PC-9 (cell line): ENCODE results near the gene MYBBP1A. TPM values are rescaled to one million over a fixed set of nuclear protein-coding genes. Genes with fewer than 3 reads are reported as not detected.

Experiments
- BruUV-seq: library from RNA; stranded (reverse); fragments of 400-500 nt; replicated peaks from 2 replicates; lab custom pipeline; 2021; lab: Mats Ljungman, UMichigan
- CTCF ChIA-PET: fragments of 300-600 bp; sonication (Branson Sonifier 250); formaldehyde crosslinking; loops from one replicate; lab custom pipeline; 2022; ENCODE audit warnings: antibody characterized with exemption; lab: Charles Lee
- POLR2A ChIA-PET: fragments of 300-600 bp; sonication (Branson Sonifier 250); formaldehyde crosslinking; loops from one replicate; lab custom pipeline; 2022; ENCODE audit warnings: antibody characterized with exemption; ENCODE audit not compliant: unreplicated experiment; lab: Charles Lee
- DNase-seq, 2 experiments: peaks; one replicate each; pipeline versions ENCODE4 v3.0.0 to v3.0.0-alpha.2; 2015 to 2022; ENCODE audit warnings: mixed read lengths in 1 of 2
- H2AFZ ChIP-seq: fragments of 200-600 bp; sonication (generic); 2 replicates; pipeline ENCODE4 v1.8.1; 2017; ENCODE audit warnings: antibody characterized with exemption
- H3F3A ChIP-seq: fragments of 200-600 bp; sonication (generic); 2 replicates; pipeline ENCODE4 v1.8.1; 2017; ENCODE audit warnings: antibody characterized with exemption, mild to moderate bottlenecking, low read depth; ENCODE audit not compliant: insufficient read depth
- H3K27ac ChIP-seq: fragments of 200-600 bp; sonication (generic); 2 replicates; pipeline ENCODE4 v1.6.1; 2016; ENCODE audit warnings: mixed run types
- H3K27me3 ChIP-seq: fragments of 200-600 bp; sonication (generic); 2 replicates; pipeline ENCODE4 v1.6.1; 2016; ENCODE audit warnings: low read depth, mixed run types; ENCODE audit not compliant: insufficient read depth
- H3K36me3 ChIP-seq: fragments of 200-600 bp; sonication (generic); 2 replicates; pipeline ENCODE4 v1.6.1; 2016; ENCODE audit warnings: low read depth, mixed run types
- H3K4me1 ChIP-seq: fragments of 200-600 bp; sonication (generic); replicated peaks from 2 replicates; pipeline ENCODE4 v1.6.1; 2016; ENCODE audit warnings: mixed run types; ENCODE audit not compliant: insufficient read depth
- H3K4me2 ChIP-seq: fragments of 200-600 bp; sonication (generic); 2 replicates; pipeline ENCODE4 v1.6.1; 2017; ENCODE audit warnings: mixed run types
- H3K4me3 ChIP-seq: fragments of 200-600 bp; sonication (generic); 2 replicates; pipeline ENCODE4 v1.6.1; 2016; ENCODE audit warnings: mixed run types
- H3K79me2 ChIP-seq: fragments of 200-600 bp; sonication (generic); 2 replicates; pipeline ENCODE4 v1.6.1; 2017; ENCODE audit warnings: low read depth, mixed run types
- H3K9me2 ChIP-seq: fragments of 200-600 bp; sonication (generic); 2 replicates; pipeline ENCODE4 v1.8.1; 2017; ENCODE audit warnings: mild to moderate bottlenecking; ENCODE audit not compliant: insufficient read depth
- H3K9me3 ChIP-seq: fragments of 200-600 bp; sonication (generic); 2 replicates; pipeline ENCODE4 v1.8.1; 2016; ENCODE audit warnings: low read depth; ENCODE audit not compliant: insufficient read depth
- H4K20me1 ChIP-seq: fragments of 200-600 bp; sonication (generic); 2 replicates; pipeline ENCODE4 v1.8.1; 2017; ENCODE audit not compliant: insufficient read depth
- EZH2 ChIP-seq: fragments of 200-600 bp; sonication (generic); IDR thresholded peaks from 2 replicates; pipeline ENCODE4 v1.8.0; 2017; ENCODE audit warnings: antibody characterized with exemption, low read depth
- intact Hi-C: fragments of 100-400 bp; cut with micrococcal nuclease; formaldehyde crosslinking; loops from one replicate; pipeline ENCODE4 v1.10.0; 2022; ENCODE audit not compliant: unreplicated experiment
- total RNA-seq: library from RNA; stranded (reverse); gene quantifications from 2 replicates; pipeline ENCODE4 v1.2.3, GENCODE V29; 2021
- TF ChIP-seq, protein P1 (sequence below): fragments of 200-600 bp; sonication (generic); conservative IDR thresholded peaks from 2 replicates; pipeline ENCODE4 v1.6.1; 2017; ENCODE audit warnings: mixed run types, antibody characterized with exemption, mild to moderate bottlenecking, moderate library complexity

Gene MYBBP1A
- total RNA-seq, 1 experiment from 2014 or later, result 89.1 TPM

DNA sequence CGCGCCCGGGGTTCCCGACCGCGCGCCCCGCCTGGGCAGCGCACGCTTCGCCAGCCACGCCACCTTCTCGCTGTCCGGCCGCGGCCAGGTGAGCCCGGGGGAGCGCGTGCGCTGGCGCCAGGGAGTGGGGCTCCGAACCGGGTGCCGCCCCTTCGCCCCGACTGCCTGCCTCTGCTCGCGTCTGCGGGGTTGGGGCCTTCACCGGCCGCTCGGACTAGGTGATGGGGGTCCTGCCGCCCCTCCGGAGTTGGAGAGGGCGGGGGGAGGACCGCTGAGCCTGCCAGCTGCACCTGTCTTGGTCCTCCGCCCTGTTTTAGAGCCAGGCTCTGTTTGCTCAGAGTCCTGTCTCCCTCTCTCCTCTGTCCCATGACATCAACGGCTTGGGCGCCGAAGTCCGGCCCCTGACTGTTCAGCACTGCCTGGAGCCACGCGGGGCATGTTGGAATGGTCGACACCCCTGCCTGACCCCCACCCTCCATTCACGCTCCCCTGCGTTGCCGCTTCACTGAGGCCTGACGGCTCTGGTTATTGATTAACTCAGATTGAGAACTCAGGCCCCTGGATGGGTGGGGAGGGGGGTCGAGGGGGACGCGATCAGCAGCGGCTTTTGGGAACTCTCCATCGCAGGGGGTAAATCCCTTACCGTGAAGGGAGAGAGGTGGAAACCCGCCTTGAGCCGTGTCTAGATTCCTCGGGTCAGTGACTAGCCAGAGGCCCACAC is 29.9 kb upstream of the MYBBP1A start:
- BruUV-seq, result no TSS peak
- no peak overlapping the region for H3K27ac ChIP-seq
- no peaks in the 10 kb centered on the region for H3K9me3 ChIP-seq
- peaks cover 66% of the 10 kb centered on the region for H3K27me3 ChIP-seq
- no peaks in the 10 kb centered on the region for H4K20me1 ChIP-seq
- no peak for DNase-seq
- no peaks in the 10 kb centered on the region for H3K36me3 ChIP-seq
- POLR2A ChIA-PET, result no interaction called here
- CTCF ChIA-PET, result no interaction called here
- H3F3A ChIP-seq, result no peaks in the 10 kb centered on the region
- intact Hi-C loops, result no loop called here
- no peak overlapping the region for H2AFZ ChIP-seq
- H3K4me1 ChIP-seq, result no peaks in the 10 kb centered on the region
- H3K4me2 ChIP-seq, result no peak overlapping the region
- H3K79me2 ChIP-seq, result no peaks in the 10 kb centered on the region
- H3K9me2 ChIP-seq, result no peaks in the 10 kb centered on the region
- no peak for TF ChIP-seq EZH2
- TF ChIP-seq, protein P1, sequence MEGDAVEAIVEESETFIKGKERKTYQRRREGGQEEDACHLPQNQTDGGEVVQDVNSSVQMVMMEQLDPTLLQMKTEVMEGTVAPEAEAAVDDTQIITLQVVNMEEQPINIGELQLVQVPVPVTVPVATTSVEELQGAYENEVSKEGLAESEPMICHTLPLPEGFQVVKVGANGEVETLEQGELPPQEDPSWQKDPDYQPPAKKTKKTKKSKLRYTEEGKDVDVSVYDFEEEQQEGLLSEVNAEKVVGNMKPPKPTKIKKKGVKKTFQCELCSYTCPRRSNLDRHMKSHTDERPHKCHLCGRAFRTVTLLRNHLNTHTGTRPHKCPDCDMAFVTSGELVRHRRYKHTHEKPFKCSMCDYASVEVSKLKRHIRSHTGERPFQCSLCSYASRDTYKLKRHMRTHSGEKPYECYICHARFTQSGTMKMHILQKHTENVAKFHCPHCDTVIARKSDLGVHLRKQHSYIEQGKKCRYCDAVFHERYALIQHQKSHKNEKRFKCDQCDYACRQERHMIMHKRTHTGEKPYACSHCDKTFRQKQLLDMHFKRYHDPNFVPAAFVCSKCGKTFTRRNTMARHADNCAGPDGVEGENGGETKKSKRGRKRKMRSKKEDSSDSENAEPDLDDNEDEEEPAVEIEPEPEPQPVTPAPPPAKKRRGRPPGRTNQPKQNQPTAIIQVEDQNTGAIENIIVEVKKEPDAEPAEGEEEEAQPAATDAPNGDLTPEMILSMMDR, result no peak
- no peak overlapping the region for H3K4me3 ChIP-seq

DNA sequence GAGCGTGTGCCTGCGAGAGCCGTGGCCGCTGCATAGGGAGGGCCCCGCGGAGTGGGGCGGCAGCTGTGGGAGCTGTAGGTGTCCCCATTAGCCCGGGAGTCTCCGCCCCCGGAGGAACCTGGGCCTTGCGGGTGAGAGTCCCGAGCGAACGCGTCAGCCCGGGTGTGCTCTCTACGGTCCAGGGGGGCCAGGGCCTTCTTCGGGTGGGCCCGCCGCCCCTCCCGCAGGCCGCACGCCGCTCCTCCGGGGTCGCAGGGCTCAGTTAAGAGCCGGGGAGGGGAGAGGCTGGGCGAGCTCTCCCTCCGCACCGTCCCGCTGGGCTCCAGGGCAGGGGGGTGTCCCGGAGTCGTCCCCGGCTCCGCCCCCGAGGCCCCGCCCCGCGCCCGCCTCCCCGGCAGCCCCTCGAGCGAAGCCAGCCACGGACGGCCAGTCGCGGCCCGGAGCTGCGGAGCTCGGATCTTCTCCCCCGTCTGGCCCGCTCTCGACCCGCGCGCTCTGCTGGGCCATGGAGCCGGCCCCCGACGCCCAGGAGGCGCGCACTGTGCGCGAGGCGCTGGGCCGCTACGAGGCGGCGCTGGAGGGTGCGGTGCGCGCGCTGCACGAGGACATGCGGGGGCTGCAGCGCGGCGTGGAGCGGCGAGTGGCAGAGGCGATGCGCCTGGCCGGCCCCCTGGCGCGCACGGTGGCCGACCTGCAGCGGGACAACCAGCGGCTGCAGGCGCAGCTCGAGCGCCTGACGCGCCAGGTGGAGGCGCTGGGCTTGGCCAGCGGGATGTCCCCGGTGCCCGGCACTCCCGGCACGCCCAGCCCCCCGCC is 29.1 kb upstream of the MYBBP1A start, which contains the start of gene SMTNL2:
Gene SMTNL2 (plus strand): TSS at position 429 of the 816 bp plus-strand sequence. CDS start 77 bp downstream, at position 506.
- Histone ChIP-seq H3K27ac (no peak within 1 kb of the TSS), H3K4me3 (no peak within 1 kb of the TSS), H3K4me1 (no peaks in the 10 kb centered on the region), H3F3A (no peaks in the 10 kb centered on the region), H3K9me3 (no peaks in the 10 kb centered on the region), H3K79me2 (no peaks in the 10 kb centered on the region), H3K4me2 (no peak within 1 kb of the TSS), H3K9me2 (no peaks in the 10 kb centered on the region), H3K27me3 (peaks cover 65% of the 10 kb centered on the region), H4K20me1 (no peaks in the 10 kb centered on the region; the same call in 1 of the 2 replicates), H2AFZ (no peak within 1 kb of the TSS), H3K36me3 (no peaks in the 10 kb centered on the region)
- POLR2A ChIA-PET, result no interaction called here
- BruUV-seq, result no TSS peak
- no peak for DNase-seq
- intact Hi-C loops, result no loop called here
- TF ChIP-seq EZH2, result no peak
- CTCF ChIA-PET, result interaction anchor here (0.5 kb wide), 1 partner anchor 29 kb away, joined by 6 read pairs; no protein-coding TSS in a partner anchor

DNA sequence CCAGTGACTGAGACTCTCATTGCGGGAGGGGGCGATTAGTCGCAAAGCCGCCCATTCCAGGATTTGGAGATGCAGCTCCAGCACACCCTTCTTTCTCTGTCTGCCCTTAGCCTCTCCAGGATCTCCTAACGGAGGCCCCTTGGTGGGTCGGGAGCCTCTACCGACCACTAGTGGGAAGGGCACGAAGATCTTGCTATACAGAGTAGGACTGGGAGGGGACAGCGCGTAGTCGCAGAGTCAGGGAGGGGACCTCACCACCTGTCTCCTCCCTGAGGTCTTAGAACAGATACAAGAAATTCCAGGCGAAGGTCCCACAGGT is 28.6 kb upstream of the MYBBP1A start:
- H2AFZ ChIP-seq, result no peak overlapping the region
- H3K4me2 ChIP-seq, result no peak overlapping the region
- TF ChIP-seq EZH2, result no peak
- H3K27ac ChIP-seq, result no peak overlapping the region
- ChIA-PET POLR2A (no interaction called here), CTCF (no interaction called here)
- H3K4me3 ChIP-seq, result no peak overlapping the region
- no peaks in the 10 kb centered on the region for H3K9me2 ChIP-seq
- BruUV-seq, result no TSS peak
- H3K36me3 ChIP-seq, result no peaks in the 10 kb centered on the region
- H4K20me1 ChIP-seq, result no peaks in the 10 kb centered on the region; the same call in 1 of the 2 replicates
- H3K9me3 ChIP-seq, result no peaks in the 10 kb centered on the region
- H3K79me2 ChIP-seq, result no peaks in the 10 kb centered on the region
- peaks cover 59% of the 10 kb centered on the region for H3K27me3 ChIP-seq
- no peaks in the 10 kb centered on the region for H3K4me1 ChIP-seq
- DNase-seq, result no peak
- intact Hi-C loops, result no loop called here
- no peaks in the 10 kb centered on the region for H3F3A ChIP-seq

DNA sequence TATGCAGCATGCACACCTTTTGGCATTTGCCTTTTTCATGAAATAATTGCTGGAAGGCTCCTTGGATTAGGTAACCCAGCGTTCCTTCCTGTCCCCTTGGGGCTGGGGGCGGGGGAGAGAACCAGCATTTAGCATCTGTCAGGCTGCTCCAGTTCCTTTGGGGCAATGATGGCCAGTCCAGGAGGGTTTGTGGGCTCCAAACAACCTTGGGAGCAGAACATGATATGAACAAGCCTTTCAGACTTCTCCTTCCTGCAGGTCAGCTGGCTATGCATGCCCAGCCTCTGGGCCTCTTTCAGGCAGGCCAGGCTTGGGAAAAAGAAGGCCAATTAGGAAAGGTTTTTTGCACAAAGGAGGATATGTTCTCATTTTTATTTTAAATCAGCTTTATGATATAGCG is 28.0 kb upstream of the MYBBP1A start:
- Histone ChIP-seq H3K4me3 (no peak overlapping the region), H3K4me1 (no peaks in the 10 kb centered on the region), H3K9me2 (no peaks in the 10 kb centered on the region), H3K27me3 (peaks cover 54% of the 10 kb centered on the region), H3K27ac (no peak overlapping the region), H3K4me2 (no peak overlapping the region), H3K79me2 (no peaks in the 10 kb centered on the region), H3K36me3 (no peaks in the 10 kb centered on the region), H3K9me3 (no peaks in the 10 kb centered on the region), H2AFZ (no peak overlapping the region), H4K20me1 (no peaks in the 10 kb centered on the region; the same call in 1 of the 2 replicates), H3F3A (no peaks in the 10 kb centered on the region)
- no TSS peak for BruUV-seq
- intact Hi-C loops, result no loop called here
- no peak for TF ChIP-seq EZH2
- TF ChIP-seq, protein P1, result no peak
- CTCF ChIA-PET, result no interaction called here
- no peak for DNase-seq
- POLR2A ChIA-PET, result no interaction called here
